Fibroblast of skin of left biceps (primary cell): ENCODE results near the gene SIMC1.

Experiments
- DNase-seq, 2 experiments: peaks; one replicate each; pipeline ENCODE4 v3.0.0-alpha.2; 2013; ENCODE audit warnings: low read depth in 2 of 2

SIMC1 gene

GRCh38 chr5:176387384-176387925 lies 149.2 kb downstream of the SIMC1 start:
- DNase-seq: no peak

DNA sequence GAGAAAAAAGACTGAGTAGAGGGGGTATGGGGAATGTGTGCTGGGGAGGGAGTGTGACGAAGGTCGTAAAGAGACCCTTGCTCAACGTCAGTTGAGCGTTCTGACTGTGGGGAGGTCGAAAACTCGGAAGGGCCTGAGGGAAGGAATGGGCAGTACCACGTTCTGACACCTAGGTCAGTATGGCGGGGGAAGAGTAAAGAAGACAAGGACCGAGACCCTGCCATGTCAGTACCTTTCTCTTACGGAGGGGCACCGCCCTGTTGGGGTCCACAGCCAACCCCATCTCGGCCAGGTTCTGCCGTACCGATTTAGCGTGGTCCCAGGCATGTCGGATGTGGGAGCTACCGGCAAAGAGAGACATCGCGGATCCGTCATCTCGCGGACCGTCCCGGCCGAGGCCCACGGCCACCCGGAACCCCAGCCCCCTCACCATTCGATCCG lies 149.8 kb downstream of the SIMC1 start:
- DNase-seq: no peak

GRCh38 chr5:176388444-176389134 lies 150.4 kb downstream of the SIMC1 start, which contains the start of the genes HIGD2A and NOP16:
Gene HIGD2A, plus strand, starts transcription at chr5:176388751. Its CDS starts 69 bp downstream, at chr5:176388820.
Gene NOP16, minus strand, starts transcription at chr5:176388598. Its CDS starts 59 bp downstream, at chr5:176388539.
- peak; percentile 96 for DNase-seq

GRCh38 chr5:176389135-176390123 lies 151.2 kb downstream of the SIMC1 start:
- DNase-seq: no peak

DNA sequence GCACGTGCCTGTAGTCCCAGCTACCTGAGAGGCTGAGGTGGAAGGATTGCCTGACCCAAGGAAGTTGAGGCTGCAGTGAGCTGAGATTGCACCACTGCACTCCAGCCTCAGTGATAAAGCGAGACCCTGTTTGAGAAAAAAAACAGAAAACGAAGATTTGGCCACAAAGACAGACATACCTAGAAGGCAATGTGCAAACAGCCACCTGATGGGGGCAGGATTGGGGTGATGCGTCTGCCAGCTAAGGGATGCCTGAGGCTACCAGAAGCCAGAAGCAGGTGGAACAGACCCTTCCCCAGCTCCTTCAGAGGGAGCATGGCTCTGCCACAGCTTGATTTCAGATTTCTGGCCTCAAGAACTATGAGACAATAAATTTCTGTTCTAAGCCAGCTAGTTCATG lies 153.3 kb downstream of the SIMC1 start:
- no peak for DNase-seq

GRCh38 chr5:176391999-176392398 lies 153.8 kb downstream of the SIMC1 start:
- DNase-seq: no peak

GRCh38 chr5:176392526-176392925 lies 154.3 kb downstream of the SIMC1 start:
- DNase-seq: no peak

DNA sequence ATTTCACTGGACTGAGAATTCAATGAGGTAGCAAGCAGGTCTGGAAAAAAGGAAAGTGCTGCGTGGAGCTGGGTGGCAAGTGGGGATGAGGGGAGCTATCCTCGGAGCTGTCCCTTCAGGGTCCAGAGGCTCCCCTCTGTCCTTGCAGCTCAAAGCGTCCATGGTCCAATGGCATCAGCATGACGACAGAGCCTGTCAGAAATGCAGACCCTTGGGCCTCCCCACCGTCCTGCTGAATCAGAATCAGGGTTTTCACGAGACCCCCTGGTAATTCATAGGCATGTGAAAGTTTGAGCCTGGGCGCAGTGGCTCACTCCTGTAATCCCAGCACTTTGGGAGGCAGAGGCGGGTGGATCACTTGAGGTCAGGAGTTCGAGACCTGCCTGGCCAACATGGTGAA lies 155.9 kb downstream of the SIMC1 start:
- no peak for DNase-seq

DNA sequence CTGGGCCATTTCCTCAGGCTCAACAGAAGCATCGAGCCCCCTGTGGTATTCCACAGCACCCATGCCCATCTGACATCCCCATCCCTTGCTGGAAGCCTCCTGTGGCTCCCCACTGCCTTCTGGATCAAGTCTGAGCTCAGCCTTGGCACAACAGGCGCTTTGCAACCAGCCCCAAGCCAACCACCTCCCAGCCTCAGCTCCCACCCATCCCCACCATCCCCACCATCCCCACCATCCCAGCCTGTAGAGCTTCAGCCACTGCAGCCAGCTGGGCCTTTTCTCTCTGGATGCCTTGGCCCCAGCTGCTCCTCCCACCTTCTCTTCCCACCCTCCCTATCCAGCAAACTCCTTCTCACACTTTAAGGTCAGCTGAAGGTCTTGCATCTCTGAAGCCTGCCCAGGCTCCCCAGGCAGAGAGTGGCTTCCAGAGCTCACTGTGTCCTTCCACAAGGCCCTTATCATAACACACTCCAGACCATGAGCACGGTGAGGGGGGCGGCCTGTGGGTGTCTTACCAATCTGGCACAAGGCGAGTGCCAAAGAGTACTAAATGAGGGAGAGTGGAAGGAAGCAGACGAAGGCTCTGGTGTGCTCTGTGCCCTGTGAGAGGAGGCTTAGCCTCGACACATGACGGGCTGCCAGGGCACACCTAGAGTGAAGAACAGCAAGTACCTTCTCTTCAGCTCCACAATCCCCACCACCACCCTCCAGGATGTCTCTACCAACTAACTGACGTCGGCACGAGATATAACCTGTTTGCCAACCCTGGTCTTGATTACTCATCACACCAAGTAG lies 156.9 kb downstream of the SIMC1 start:
- no peak for DNase-seq
